GM13976 (cell line): Measurements from ENCODE around the gene DCHS2.

Experiments
- DNase-seq: peaks from one replicate; pipeline ENCODE4 v3.0.0; 2012; ENCODE audit warnings: low spot score
- in situ Hi-C: fragments of 300-500 bp; cut with MboI; formaldehyde crosslinking; loops from one replicate; pipeline ENCODE4 v1.12.0; 2022; ENCODE audit warnings: low sequenced_read_pairs, mixed read lengths, inconsistent platforms; ENCODE audit not compliant: unreplicated experiment
- TF ChIP-seq, protein P1 (sequence below): IDR thresholded peaks from 2 replicates; pipeline ENCODE4 v1.5.1; 2012; ENCODE audit warnings: borderline replicate concordance, mild to moderate bottlenecking; ENCODE audit not compliant: insufficient read depth; ENCODE audit errors: extremely low read depth, missing control alignments, control extremely low read depth

Gene DCHS2, protein sequence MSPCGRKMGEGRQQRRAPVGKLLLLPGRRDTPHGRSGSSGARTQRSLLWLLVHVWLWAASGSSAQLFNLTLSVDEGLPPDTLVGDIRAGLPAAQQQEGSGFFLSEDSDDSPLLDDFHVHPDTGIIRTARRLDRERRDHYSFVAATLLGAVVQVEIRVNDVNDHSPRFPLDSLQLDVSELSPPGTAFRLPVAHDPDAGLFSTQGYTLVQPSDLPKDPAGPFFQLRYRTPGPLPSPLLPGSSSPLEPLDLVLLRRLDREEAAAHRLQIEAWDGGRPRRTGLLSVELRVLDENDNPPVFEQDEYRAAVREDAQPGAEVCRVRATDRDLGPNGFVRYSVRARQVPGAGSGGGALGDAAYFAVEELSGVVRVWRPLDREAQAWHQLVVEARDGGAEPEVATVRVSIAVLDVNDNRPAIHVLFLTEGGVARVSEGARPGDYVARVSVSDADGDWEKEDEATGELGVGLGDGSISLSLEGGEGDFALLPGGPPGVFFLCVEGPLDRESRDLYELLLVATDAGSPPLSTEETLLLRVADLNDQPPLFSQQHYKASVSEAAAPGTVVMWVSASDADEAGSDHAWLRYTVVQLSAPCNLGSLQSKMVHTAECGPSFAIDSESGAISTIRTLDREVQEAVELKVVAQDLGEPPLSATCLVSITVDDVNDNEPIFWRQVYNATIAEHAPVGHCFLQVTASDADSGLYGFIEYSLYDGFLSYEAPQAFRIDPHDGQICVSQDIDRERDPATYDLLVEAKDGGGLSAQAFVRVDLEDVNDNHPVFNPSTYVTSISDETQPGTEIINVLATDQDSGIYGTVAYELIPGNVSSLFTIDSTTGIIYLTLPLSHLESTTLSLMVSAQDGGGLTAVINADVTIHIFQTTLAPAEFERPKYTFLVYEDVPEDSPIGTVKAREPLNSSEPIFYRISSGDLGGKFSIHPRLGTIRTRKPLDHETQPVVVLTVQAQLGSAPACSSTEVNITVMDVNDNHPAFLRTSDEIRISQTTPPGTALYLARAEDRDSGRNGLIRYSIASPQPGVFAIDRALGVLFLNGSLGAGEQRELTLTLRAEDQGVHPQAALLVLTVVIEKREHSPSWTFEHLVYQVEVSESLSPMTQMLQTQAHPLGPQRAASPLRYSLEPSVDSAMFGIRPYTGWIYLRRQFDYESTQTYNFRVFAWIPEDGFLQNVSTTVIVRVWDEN (N-terminal part only)

DNA sequence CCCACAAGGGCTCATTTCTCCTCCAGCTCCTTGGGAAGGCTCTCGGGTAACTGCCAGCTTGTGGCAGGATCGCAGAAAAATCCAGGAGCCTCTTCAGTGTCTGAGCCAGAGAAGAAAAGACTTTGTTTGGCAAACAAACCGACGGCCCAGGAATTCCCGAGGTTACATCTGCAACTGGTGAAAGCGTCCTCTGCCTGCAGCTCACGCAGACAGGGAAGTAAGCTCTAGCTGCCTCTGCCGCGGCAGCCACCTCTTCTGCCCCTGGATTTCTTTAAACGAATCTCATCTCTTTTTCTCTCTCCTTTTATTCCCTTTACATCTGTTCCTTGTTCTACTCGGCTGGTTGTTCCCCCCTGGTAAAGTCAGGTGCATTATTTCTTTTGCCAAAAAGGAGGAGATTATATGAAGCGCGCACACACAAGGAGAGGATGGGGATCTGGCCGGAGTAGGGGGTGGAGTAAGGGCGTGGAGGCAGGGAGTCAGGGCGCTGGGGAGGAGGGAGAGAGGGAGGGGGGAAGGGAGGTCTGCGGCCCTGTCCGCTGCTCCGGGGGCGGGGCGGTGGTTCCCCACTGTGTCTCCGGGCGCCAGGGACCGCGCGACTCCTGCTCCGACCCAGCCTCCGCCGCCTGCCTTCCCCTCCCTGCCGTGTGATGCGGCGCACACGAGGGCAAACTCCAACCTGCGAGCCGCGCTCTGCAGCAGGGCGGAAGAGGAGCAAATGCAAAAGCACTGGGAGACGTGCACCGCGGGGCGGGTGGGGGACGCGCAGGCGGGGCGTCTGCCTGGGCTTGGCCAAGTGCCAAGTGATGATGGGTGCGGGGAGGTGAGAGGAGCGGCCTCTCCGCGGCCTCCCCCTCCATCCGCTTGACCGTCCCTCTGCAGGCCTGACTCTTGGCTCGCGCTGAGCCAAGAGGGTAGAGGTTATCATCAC, at the start of gene DCHS2:
DCHS2 (minus strand) TSS at position 459 of the 931 bp plus-strand sequence; CDS start at position 15, 444 bp downstream.
- in situ Hi-C loops = no loop called here
- DNase-seq = peak; percentile 53
- TF ChIP-seq, protein P1, sequence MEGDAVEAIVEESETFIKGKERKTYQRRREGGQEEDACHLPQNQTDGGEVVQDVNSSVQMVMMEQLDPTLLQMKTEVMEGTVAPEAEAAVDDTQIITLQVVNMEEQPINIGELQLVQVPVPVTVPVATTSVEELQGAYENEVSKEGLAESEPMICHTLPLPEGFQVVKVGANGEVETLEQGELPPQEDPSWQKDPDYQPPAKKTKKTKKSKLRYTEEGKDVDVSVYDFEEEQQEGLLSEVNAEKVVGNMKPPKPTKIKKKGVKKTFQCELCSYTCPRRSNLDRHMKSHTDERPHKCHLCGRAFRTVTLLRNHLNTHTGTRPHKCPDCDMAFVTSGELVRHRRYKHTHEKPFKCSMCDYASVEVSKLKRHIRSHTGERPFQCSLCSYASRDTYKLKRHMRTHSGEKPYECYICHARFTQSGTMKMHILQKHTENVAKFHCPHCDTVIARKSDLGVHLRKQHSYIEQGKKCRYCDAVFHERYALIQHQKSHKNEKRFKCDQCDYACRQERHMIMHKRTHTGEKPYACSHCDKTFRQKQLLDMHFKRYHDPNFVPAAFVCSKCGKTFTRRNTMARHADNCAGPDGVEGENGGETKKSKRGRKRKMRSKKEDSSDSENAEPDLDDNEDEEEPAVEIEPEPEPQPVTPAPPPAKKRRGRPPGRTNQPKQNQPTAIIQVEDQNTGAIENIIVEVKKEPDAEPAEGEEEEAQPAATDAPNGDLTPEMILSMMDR = no peak

DNA sequence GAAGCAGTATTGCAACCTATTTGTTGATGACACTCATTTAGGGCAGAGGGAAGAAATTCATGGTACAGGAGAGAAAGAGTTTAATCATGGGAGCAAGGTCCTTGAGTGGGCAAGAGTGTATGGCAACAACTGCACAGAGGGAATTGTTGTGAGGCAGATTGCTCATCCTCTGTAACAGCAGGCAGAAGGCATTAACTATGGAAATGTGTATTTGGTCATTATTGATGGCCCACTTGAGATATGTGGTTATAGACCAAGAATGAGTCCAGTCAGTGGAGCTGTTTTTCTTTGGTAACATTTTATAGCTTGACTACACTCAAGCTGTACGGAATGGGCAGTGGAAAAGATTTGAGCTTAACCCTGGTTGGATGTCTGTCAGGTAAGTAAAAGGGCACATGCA, 42.7 kb upstream of the DCHS2 start:
- no peak for DNase-seq
- in situ Hi-C loops = no loop called here
- TF ChIP-seq, protein P1 = no peak

DNA sequence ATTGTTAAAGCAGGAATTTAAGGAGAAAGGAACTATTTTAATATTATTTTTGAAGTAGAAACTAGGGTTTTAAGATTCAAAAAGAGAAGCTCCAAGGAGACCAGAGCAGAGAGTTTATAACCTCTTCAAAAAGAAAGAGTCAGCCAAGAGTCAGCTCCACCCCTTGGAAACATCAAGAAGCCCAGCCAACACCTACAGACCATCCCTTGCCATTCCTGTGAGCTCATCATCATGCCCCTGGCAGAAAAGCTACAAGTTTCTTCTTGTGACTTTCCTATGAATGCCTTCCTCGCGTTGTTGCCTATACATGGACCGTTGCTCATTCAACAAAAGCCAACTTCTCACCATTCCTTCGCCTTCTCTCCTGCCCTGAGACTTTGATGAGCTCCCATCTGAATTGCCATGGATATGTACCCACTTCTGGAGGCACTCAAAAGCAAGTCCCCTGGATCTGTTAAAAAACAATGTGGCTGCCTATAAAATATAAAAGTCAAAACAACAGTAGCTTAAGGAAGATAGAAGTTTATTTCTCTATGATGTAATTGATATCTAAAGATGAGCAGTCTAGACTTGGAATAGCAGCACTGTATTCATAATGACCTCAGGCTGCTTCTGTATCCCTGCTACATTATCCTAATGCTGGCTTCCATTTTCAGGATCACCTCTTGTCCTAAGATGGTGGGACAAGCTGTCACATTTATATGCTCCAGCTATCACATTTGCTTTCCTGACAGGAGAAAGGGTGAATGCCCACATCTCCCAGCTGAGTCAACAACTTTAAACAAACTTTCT, 38.3 kb upstream of the DCHS2 start:
- in situ Hi-C loops = no loop called here
- no peak for DNase-seq
- TF ChIP-seq, protein P1 = no peak

DNA sequence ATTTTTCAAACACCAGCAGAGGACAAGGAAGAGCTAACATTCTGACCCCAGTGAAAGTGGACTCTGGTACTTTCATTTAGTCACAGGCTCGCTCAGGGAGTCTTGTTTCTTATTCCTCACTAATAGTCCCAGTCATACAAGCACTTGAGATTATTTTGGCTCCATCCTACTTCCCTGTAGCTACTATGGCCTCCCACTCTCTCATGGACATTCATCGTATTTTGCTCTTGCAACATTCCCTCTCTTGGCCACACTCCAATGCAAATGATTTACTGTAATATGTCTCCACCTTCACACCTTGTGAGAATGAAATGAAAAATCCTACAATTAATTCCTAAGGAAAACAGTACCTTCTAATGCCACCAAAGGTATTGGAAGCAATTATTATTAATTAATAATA, 37.3 kb upstream of the DCHS2 start:
- TF ChIP-seq, protein P1 = no peak
- in situ Hi-C loops = no loop called here
- DNase-seq = no peak

DNA sequence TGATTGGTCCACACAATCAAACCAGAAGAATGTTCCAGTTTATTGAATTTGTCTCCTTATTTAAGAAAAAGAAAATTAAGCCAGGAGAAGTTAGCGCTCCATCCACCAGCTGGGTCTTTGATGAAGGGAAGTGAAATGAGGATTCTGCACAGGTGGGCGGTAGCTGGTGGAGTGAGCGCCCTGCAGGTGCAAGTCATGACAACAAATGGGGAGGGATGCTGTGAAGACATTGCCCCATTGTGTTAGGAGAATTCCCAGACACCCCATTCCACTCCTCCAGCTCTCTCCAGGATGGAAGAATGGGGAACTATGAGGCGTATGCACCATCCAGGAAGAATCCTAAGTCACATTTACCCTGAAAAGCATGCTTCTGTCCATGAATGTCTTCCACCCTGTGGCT, 35.7 kb upstream of the DCHS2 start:
- in situ Hi-C loops = no loop called here
- TF ChIP-seq, protein P1 = no peak
- no peak for DNase-seq
